OCI-LY1 (cell line): ENCODE results near the gene ZBTB7C.

ENCODE experiments used
- H2AFZ ChIP-seq: fragments of 200-600 bp; sonication (generic), shearing (Covaris generic); 2 replicates; pipeline ENCODE4 v1.6.0; 2014; ENCODE audit warnings: antibody characterized with exemption, mild to moderate bottlenecking, low read length
- H3F3A ChIP-seq: fragments of 200-600 bp; sonication (generic), shearing (Covaris generic); 2 replicates; pipeline ENCODE4 v1.6.0; 2014; ENCODE audit warnings: mild to moderate bottlenecking, antibody characterized with exemption, low read length, moderate library complexity; ENCODE audit not compliant: insufficient read depth
- H3K27ac ChIP-seq: fragments of 200-600 bp; sonication (generic); 2 replicates; pipeline ENCODE4 v1.5.1; 2014; ENCODE audit warnings: low read length, mixed run types, mild to moderate bottlenecking, low read depth; ENCODE audit not compliant: poor library complexity, severe bottlenecking
- H3K27me3 ChIP-seq: fragments of 200-600 bp; sonication (generic); 2 replicates; pipeline ENCODE4 v1.6.0; 2014; ENCODE audit warnings: antibody characterized with exemption, mild to moderate bottlenecking, low read length, moderate library complexity; ENCODE audit not compliant: insufficient read depth
- H3K36me3 ChIP-seq: fragments of 200-600 bp; sonication (generic); 2 replicates; pipeline ENCODE4 v1.6.1; 2014; ENCODE audit warnings: mild to moderate bottlenecking, antibody characterized with exemption, low read length, moderate library complexity, mixed read lengths; ENCODE audit not compliant: insufficient read depth
- H3K4me1 ChIP-seq: fragments of 200-600 bp; sonication (generic); 2 replicates; pipeline ENCODE4 v1.5.1; 2014; ENCODE audit warnings: mild to moderate bottlenecking, low read length, moderate library complexity; ENCODE audit not compliant: insufficient read depth, severe bottlenecking
- H3K4me2 ChIP-seq: fragments of 200-600 bp; sonication (generic), shearing (Covaris generic); 2 replicates; pipeline ENCODE4 v1.6.1; 2014; ENCODE audit warnings: low read length
- H3K4me3 ChIP-seq: fragments of 200-600 bp; sonication (generic); 2 replicates; pipeline ENCODE4 v1.5.1; 2014; ENCODE audit warnings: low read length, low read depth, mild to moderate bottlenecking, mixed read lengths; ENCODE audit not compliant: poor library complexity, severe bottlenecking
- H3K79me2 ChIP-seq: fragments of 200-600 bp; shearing (Covaris generic); 2 replicates; pipeline ENCODE4 v1.6.1; 2016; ENCODE audit warnings: mixed run types, low read length, mixed read lengths; ENCODE audit not compliant: insufficient read depth
- H3K9ac ChIP-seq: fragments of 200-600 bp; sonication (generic), shearing (Covaris generic); 2 replicates; pipeline ENCODE4 v1.6.1; 2014; ENCODE audit warnings: mild to moderate bottlenecking, low read length, mixed read lengths
- H3K9me2 ChIP-seq: fragments of 200-600 bp; sonication (generic), shearing (Covaris generic); 2 replicates; pipeline ENCODE4 v1.6.1; 2014; ENCODE audit warnings: low read depth, mild to moderate bottlenecking, low read length, mixed read lengths
- H3K9me3 ChIP-seq: fragments of 200-600 bp; shearing (Covaris generic); 2 replicates; pipeline ENCODE4 v1.6.1; 2014; ENCODE audit warnings: low read length, mixed read lengths
- H4K20me1 ChIP-seq: fragments of 200-600 bp; sonication (generic), shearing (Covaris generic); 2 replicates; pipeline ENCODE4 v1.6.0; 2016; ENCODE audit warnings: mild to moderate bottlenecking, low read length; ENCODE audit not compliant: insufficient read depth
- EZH2 ChIP-seq: fragments of 200-600 bp; sonication (generic), shearing (Covaris generic); IDR thresholded peaks from 2 replicates; pipeline ENCODE4 v1.8.0; 2017; ENCODE audit warnings: borderline replicate concordance, mixed run types, mild to moderate bottlenecking, antibody characterized with exemption, low read length, moderate library complexity, mixed read lengths
- TF ChIP-seq, protein P1 (sequence below): fragments of 200-600 bp; sonication (generic), shearing (Covaris generic); IDR thresholded peaks from 2 replicates; pipeline ENCODE4 v1.5.1; 2017; ENCODE audit warnings: mild to moderate bottlenecking, antibody characterized with exemption, low read length, moderate library complexity, mixed read lengths

Gene ZBTB7C

DNA sequence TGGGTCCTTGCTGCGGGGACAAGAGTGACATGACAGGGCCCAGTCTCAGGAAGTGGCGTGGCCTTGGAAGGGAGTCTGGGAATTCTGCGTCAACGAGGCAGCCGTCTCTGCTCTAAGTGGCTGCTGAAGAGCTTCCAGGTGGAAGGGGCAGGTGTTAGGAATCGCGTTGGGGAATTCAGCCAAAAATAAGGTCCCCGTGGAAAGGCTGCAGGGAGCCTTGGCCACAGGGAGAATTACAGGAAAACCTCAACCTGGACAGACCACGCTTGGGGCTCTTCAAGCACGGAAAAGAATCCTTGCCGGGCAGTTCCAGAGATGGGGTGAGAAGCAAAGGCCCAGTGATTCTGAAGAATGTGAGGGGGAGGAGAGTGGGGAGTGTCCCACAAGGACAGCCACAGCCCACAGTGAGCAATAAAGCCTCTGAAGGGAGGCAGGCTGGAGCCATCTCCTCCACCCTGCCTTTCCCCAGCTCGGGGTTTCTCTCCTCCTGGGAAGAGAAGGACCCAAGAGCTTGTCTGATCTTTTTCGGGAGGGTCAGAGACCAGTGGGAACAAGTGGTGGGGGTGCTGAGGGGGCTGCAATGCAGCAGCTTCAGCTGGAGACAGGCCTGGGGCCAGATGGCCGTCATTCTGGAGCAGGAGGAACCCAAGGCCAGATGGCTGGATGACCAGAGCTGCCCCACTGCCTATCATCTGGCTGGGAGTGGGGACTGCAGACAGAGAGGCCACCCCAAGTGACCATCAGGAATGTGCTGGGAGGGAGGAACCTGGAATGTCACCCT is 372.4 kb downstream of the ZBTB7C start:
- Histone ChIP-seq H2AFZ (no peak overlapping the region), H3K9me2 (no peaks in the 10 kb centered on the region), H3K9me3 (no peaks in the 10 kb centered on the region), H3K27ac (no peak overlapping the region), H3F3A (no peaks in the 10 kb centered on the region), H3K27me3 (no peaks in the 10 kb centered on the region), H4K20me1 (no peaks in the 10 kb centered on the region), H3K4me2 (no peak overlapping the region), H3K4me1 (no peaks in the 10 kb centered on the region), H3K79me2 (no peaks in the 10 kb centered on the region), H3K9ac (no peak overlapping the region), H3K4me3 (no peak overlapping the region), H3K36me3 (no peaks in the 10 kb centered on the region)
- no peak for TF ChIP-seq EZH2
- TF ChIP-seq, protein P1, sequence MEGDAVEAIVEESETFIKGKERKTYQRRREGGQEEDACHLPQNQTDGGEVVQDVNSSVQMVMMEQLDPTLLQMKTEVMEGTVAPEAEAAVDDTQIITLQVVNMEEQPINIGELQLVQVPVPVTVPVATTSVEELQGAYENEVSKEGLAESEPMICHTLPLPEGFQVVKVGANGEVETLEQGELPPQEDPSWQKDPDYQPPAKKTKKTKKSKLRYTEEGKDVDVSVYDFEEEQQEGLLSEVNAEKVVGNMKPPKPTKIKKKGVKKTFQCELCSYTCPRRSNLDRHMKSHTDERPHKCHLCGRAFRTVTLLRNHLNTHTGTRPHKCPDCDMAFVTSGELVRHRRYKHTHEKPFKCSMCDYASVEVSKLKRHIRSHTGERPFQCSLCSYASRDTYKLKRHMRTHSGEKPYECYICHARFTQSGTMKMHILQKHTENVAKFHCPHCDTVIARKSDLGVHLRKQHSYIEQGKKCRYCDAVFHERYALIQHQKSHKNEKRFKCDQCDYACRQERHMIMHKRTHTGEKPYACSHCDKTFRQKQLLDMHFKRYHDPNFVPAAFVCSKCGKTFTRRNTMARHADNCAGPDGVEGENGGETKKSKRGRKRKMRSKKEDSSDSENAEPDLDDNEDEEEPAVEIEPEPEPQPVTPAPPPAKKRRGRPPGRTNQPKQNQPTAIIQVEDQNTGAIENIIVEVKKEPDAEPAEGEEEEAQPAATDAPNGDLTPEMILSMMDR, result no peak

DNA sequence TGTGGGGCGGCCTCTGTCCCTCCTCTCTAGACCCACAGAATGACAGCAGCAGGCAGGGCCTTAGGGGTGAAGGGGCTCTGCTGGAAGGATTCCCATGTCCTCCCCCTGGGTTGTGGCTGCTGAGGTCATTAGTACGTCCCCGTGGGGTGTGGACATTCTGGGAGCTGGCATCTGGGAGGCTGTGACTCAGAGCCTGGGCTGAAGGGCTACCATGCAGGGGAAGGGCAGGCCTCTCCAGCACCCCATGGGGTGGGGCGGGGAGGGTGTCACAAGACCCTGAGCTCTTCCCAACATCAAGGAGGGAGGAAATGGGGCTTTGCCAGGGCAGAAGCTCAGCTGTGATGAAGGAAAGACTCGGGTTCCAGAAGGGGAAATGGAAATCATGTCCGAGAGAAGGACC is 373.0 kb downstream of the ZBTB7C start:
- H3K27ac ChIP-seq, result no peak overlapping the region
- no peak overlapping the region for H3K4me2 ChIP-seq
- H3K27me3 ChIP-seq, result no peaks in the 10 kb centered on the region
- TF ChIP-seq, protein P1, result no peak
- TF ChIP-seq EZH2, result no peak
- H4K20me1 ChIP-seq, result no peaks in the 10 kb centered on the region
- no peaks in the 10 kb centered on the region for H3K36me3 ChIP-seq
- H2AFZ ChIP-seq, result no peak overlapping the region
- H3K9me3 ChIP-seq, result no peaks in the 10 kb centered on the region
- H3F3A ChIP-seq, result no peaks in the 10 kb centered on the region
- H3K9ac ChIP-seq, result no peak overlapping the region
- no peaks in the 10 kb centered on the region for H3K79me2 ChIP-seq
- H3K9me2 ChIP-seq, result no peaks in the 10 kb centered on the region
- H3K4me1 ChIP-seq, result no peaks in the 10 kb centered on the region
- H3K4me3 ChIP-seq, result no peak overlapping the region

DNA sequence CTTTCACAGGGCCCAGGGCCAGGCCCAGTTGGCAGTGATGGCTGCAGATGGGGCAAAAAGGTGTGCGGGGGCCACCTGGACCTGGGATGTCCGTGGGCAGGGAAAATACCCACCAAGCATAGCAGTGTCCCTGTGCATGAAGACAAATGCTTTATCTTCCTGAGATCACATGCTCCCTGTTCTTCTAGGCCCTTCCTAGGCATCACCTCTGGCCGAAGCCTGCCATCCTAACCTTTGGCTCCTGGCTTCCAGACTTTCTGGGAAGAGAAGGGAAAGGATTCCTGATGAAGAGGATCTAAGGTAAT is 373.7 kb downstream of the ZBTB7C start:
- Histone ChIP-seq H3K36me3 (no peaks in the 10 kb centered on the region), H3K4me3 (no peak overlapping the region), H3K4me1 (no peaks in the 10 kb centered on the region), H3K4me2 (no peak overlapping the region), H2AFZ (no peak overlapping the region), H3K27ac (no peak overlapping the region), H3F3A (no peaks in the 10 kb centered on the region), H4K20me1 (no peaks in the 10 kb centered on the region), H3K9me2 (no peaks in the 10 kb centered on the region), H3K9me3 (no peaks in the 10 kb centered on the region), H3K9ac (no peak overlapping the region), H3K79me2 (no peaks in the 10 kb centered on the region), H3K27me3 (no peaks in the 10 kb centered on the region)
- TF ChIP-seq EZH2, result no peak
- TF ChIP-seq, protein P1, result no peak
